OCI-LY1 (cell line): ENCODE data around the gene CRADD.

Experiments
- CTCF ChIP-seq: fragments of 200-600 bp; sonication (generic), shearing (Covaris generic); IDR thresholded peaks from 2 replicates; pipeline ENCODE4 v1.5.1; 2017; ENCODE audit warnings: mild to moderate bottlenecking, antibody characterized with exemption, low read length, moderate library complexity, mixed read lengths
- EZH2 ChIP-seq: fragments of 200-600 bp; sonication (generic), shearing (Covaris generic); IDR thresholded peaks from 2 replicates; pipeline ENCODE4 v1.8.0; 2017; ENCODE audit warnings: borderline replicate concordance, mixed run types, mild to moderate bottlenecking, antibody characterized with exemption, low read length, moderate library complexity, mixed read lengths

GRCh38 chr12:93698307-93699092, 21.3 kb downstream of the CRADD start:
- TF ChIP-seq CTCF (no peak), EZH2 (no peak)
